OCI-LY1 (cell line): ENCODE measurements around the gene BOD1.

ENCODE experiments used
- CTCF ChIP-seq: fragments of 200-600 bp; sonication (generic), shearing (Covaris generic); IDR thresholded peaks from 2 replicates; pipeline ENCODE4 v1.5.1; 2017; ENCODE audit warnings: mild to moderate bottlenecking, antibody characterized with exemption, low read length, moderate library complexity, mixed read lengths
- EZH2 ChIP-seq: fragments of 200-600 bp; sonication (generic), shearing (Covaris generic); IDR thresholded peaks from 2 replicates; pipeline ENCODE4 v1.8.0; 2017; ENCODE audit warnings: borderline replicate concordance, mixed run types, mild to moderate bottlenecking, antibody characterized with exemption, low read length, moderate library complexity, mixed read lengths

GRCh38 chr5:173602423-173602822 is 14.0 kb downstream of the BOD1 start:
- TF ChIP-seq CTCF (no peak), EZH2 (no peak)
